NCI-H1417 (cell line): Measurements from ENCODE around the gene GABRD.

ENCODE experiments used
- DNase-seq, 3 experiments: peaks; one replicate each; lab custom pipeline; 2025; lab: John Stamatoyannopoulos, UW

GABRD gene

GRCh38 chr1:1985375-1986050, 33.6 kb upstream of the GABRD start:
- no peak for DNase-seq

- no peak for DNase-seq
Observed at GRCh38 chr1:1986451-1987141, 32.5 kb upstream of the GABRD start.

GRCh38 chr1:1987142-1987510, 32.0 kb upstream of the GABRD start:
- DNase-seq, result no peak

- no peak for DNase-seq
Observed at GRCh38 chr1:1988061-1988945, 30.8 kb upstream of the GABRD start.

- peak in 1 of 3 experiments; percentile 22 for DNase-seq
Observed at GRCh38 chr1:1989102-1989542, 30.0 kb upstream of the GABRD start.

GRCh38 chr1:1989789-1990188, 29.4 kb upstream of the GABRD start:
- DNase-seq, result no peak

GRCh38 chr1:1990222-1990621, 28.9 kb upstream of the GABRD start:
- no peak for DNase-seq

GRCh38 chr1:1994536-1994935, 24.6 kb upstream of the GABRD start:
- DNase-seq, result no peak

GRCh38 chr1:1996207-1996651, 22.9 kb upstream of the GABRD start:
- DNase-seq, result no peak

GRCh38 chr1:1997576-1997975, 21.6 kb upstream of the GABRD start:
- no peak for DNase-seq

- no peak for DNase-seq
Observed at GRCh38 chr1:2000432-2000831, 18.7 kb upstream of the GABRD start.

GRCh38 chr1:2000850-2001249, 18.3 kb upstream of the GABRD start:
- no peak for DNase-seq

- DNase-seq, result no peak
Observed at GRCh38 chr1:2001773-2002411, 17.3 kb upstream of the GABRD start.

GRCh38 chr1:2003541-2004131, 15.5 kb upstream of the GABRD start, which contains the start of gene CFAP74:
TSS of gene CFAP74 (minus strand) at chr1:2003786. CDS start at chr1:1990956, 12,830 bp downstream.
- peak; percentile 71 to 84 (median 75) for DNase-seq

- DNase-seq, result no peak
Observed at GRCh38 chr1:2004856-2005255, 14.3 kb upstream of the GABRD start.

- no peak for DNase-seq
Observed at GRCh38 chr1:2009101-2010053, 9.8 kb upstream of the GABRD start.

GRCh38 chr1:2014181-2014580, 5.0 kb upstream of the GABRD start:
- no peak for DNase-seq

- DNase-seq, result no peak
Observed at GRCh38 chr1:2014741-2015735, 4.1 kb upstream of the GABRD start.

- no peak for DNase-seq
Observed at GRCh38 chr1:2016123-2016522, 3.0 kb upstream of the GABRD start.
